PC-9 (cell line): ENCODE data around the gene DPPA5. TPM values are rescaled to one million over a fixed set of nuclear protein-coding genes. Genes with fewer than 3 reads are reported as not detected.
"Not testable (repeated sequence)": the region's sequence is repeated elsewhere in the genome, so short reads cannot be mapped to it uniquely, and the experiment has no call there.

Experiments used
- BruUV-seq: library from RNA; stranded (reverse); fragments of 400-500 nt; replicated peaks from 2 replicates; lab custom pipeline; 2021; lab: Mats Ljungman, UMichigan
- CTCF ChIA-PET: fragments of 300-600 bp; sonication (Branson Sonifier 250); formaldehyde crosslinking; loops from one replicate; lab custom pipeline; 2022; ENCODE audit warnings: antibody characterized with exemption; lab: Charles Lee
- POLR2A ChIA-PET: fragments of 300-600 bp; sonication (Branson Sonifier 250); formaldehyde crosslinking; loops from one replicate; lab custom pipeline; 2022; ENCODE audit warnings: antibody characterized with exemption; ENCODE audit not compliant: unreplicated experiment; lab: Charles Lee
- DNase-seq, 2 experiments: peaks; one replicate each; pipeline versions ENCODE4 v3.0.0 to v3.0.0-alpha.2; 2015 to 2022; ENCODE audit warnings: mixed read lengths in 1 of 2
- H2AFZ ChIP-seq: fragments of 200-600 bp; sonication (generic); 2 replicates; pipeline ENCODE4 v1.8.1; 2017; ENCODE audit warnings: antibody characterized with exemption
- H3F3A ChIP-seq: fragments of 200-600 bp; sonication (generic); 2 replicates; pipeline ENCODE4 v1.8.1; 2017; ENCODE audit warnings: antibody characterized with exemption, mild to moderate bottlenecking, low read depth; ENCODE audit not compliant: insufficient read depth
- H3K27ac ChIP-seq: fragments of 200-600 bp; sonication (generic); 2 replicates; pipeline ENCODE4 v1.6.1; 2016; ENCODE audit warnings: mixed run types
- H3K27me3 ChIP-seq: fragments of 200-600 bp; sonication (generic); 2 replicates; pipeline ENCODE4 v1.6.1; 2016; ENCODE audit warnings: low read depth, mixed run types; ENCODE audit not compliant: insufficient read depth
- H3K36me3 ChIP-seq: fragments of 200-600 bp; sonication (generic); 2 replicates; pipeline ENCODE4 v1.6.1; 2016; ENCODE audit warnings: low read depth, mixed run types
- H3K4me1 ChIP-seq: fragments of 200-600 bp; sonication (generic); replicated peaks from 2 replicates; pipeline ENCODE4 v1.6.1; 2016; ENCODE audit warnings: mixed run types; ENCODE audit not compliant: insufficient read depth
- H3K4me2 ChIP-seq: fragments of 200-600 bp; sonication (generic); 2 replicates; pipeline ENCODE4 v1.6.1; 2017; ENCODE audit warnings: mixed run types
- H3K4me3 ChIP-seq: fragments of 200-600 bp; sonication (generic); 2 replicates; pipeline ENCODE4 v1.6.1; 2016; ENCODE audit warnings: mixed run types
- H3K79me2 ChIP-seq: fragments of 200-600 bp; sonication (generic); 2 replicates; pipeline ENCODE4 v1.6.1; 2017; ENCODE audit warnings: low read depth, mixed run types
- H3K9me2 ChIP-seq: fragments of 200-600 bp; sonication (generic); 2 replicates; pipeline ENCODE4 v1.8.1; 2017; ENCODE audit warnings: mild to moderate bottlenecking; ENCODE audit not compliant: insufficient read depth
- H3K9me3 ChIP-seq: fragments of 200-600 bp; sonication (generic); 2 replicates; pipeline ENCODE4 v1.8.1; 2016; ENCODE audit warnings: low read depth; ENCODE audit not compliant: insufficient read depth
- H4K20me1 ChIP-seq: fragments of 200-600 bp; sonication (generic); 2 replicates; pipeline ENCODE4 v1.8.1; 2017; ENCODE audit not compliant: insufficient read depth
- EZH2 ChIP-seq: fragments of 200-600 bp; sonication (generic); IDR thresholded peaks from 2 replicates; pipeline ENCODE4 v1.8.0; 2017; ENCODE audit warnings: antibody characterized with exemption, low read depth
- intact Hi-C: fragments of 100-400 bp; cut with micrococcal nuclease; formaldehyde crosslinking; loops from one replicate; pipeline ENCODE4 v1.10.0; 2022; ENCODE audit not compliant: unreplicated experiment
- total RNA-seq: library from RNA; stranded (reverse); gene quantifications from 2 replicates; pipeline ENCODE4 v1.2.3, GENCODE V29; 2021
- TF ChIP-seq, protein P1 (sequence below): fragments of 200-600 bp; sonication (generic); conservative IDR thresholded peaks from 2 replicates; pipeline ENCODE4 v1.6.1; 2017; ENCODE audit warnings: mixed run types, antibody characterized with exemption, mild to moderate bottlenecking, moderate library complexity

DPPA5 gene
- total RNA-seq, 1 experiment from 2014 or later = not detected

DNA sequence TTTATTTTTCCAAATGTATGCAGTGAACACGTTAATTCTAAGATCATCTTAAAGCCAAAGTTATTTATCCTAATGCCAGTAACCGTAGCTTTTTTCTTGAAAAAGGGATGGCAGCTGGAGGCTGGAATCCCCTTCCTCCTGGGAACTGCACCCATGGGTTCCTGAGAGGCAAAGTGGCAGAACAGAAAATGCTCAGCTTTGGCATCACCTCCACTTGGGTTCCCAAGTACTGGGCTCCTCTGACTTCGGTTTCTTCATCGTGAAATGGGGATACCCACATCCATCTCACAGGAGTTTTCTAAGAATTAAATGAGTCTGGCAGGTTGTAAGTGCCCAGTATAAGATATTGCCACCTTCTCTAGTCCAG is 34.3 kb upstream of the DPPA5 start:
- ChIA-PET POLR2A (interaction anchor here (0.6 to 0.7 kb wide), 2 partner anchors 60 to 264 kb away, joined by 3 to 5 read pairs; no protein-coding TSS in a partner anchor), CTCF (interaction anchor here (0.7 to 1.5 kb wide), 5 partner anchors 11 to 264 kb away, joined by 3 to 7 read pairs (median 3); no protein-coding TSS in a partner anchor)
- TF ChIP-seq, protein P1, sequence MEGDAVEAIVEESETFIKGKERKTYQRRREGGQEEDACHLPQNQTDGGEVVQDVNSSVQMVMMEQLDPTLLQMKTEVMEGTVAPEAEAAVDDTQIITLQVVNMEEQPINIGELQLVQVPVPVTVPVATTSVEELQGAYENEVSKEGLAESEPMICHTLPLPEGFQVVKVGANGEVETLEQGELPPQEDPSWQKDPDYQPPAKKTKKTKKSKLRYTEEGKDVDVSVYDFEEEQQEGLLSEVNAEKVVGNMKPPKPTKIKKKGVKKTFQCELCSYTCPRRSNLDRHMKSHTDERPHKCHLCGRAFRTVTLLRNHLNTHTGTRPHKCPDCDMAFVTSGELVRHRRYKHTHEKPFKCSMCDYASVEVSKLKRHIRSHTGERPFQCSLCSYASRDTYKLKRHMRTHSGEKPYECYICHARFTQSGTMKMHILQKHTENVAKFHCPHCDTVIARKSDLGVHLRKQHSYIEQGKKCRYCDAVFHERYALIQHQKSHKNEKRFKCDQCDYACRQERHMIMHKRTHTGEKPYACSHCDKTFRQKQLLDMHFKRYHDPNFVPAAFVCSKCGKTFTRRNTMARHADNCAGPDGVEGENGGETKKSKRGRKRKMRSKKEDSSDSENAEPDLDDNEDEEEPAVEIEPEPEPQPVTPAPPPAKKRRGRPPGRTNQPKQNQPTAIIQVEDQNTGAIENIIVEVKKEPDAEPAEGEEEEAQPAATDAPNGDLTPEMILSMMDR = no peak
- TF ChIP-seq EZH2 = no peak
- H3K27ac ChIP-seq = peak overlapping the region; percentile 78
- no peak for DNase-seq
- peak overlapping the region; percentile 85 for H2AFZ ChIP-seq
- no peaks in the 10 kb centered on the region for H3K36me3 ChIP-seq
- H3K27me3 ChIP-seq = no peaks in the 10 kb centered on the region
- peaks cover 30% of the 10 kb centered on the region; the same call in 1 of the 2 replicates for H3F3A ChIP-seq
- H4K20me1 ChIP-seq = no peaks in the 10 kb centered on the region
- peak overlapping the region; percentile 58 for H3K4me3 ChIP-seq
- peak overlapping the region; percentile 81 for H3K4me2 ChIP-seq
- intact Hi-C loops = loop anchor here (5.0 kb wide), 2 partner anchors 101 to 264 kb away; partner anchors contain the start of gene SLC17A5
- BruUV-seq = no TSS peak
- H3K79me2 ChIP-seq = no peaks in the 10 kb centered on the region
- H3K9me2 ChIP-seq = no peaks in the 10 kb centered on the region
- H3K9me3 ChIP-seq = no peaks in the 10 kb centered on the region
- H3K4me1 ChIP-seq = peaks cover 31% of the 10 kb centered on the region

GRCh38 chr6:73382462-73383113 is 28.5 kb upstream of the DPPA5 start:
- TF ChIP-seq, protein P1 = no peak
- no peak for TF ChIP-seq EZH2
- H3K27me3 ChIP-seq = no peaks in the 10 kb centered on the region
- no peaks in the 10 kb centered on the region for H4K20me1 ChIP-seq
- no peaks in the 10 kb centered on the region for H3K9me2 ChIP-seq
- intact Hi-C loops = no loop called here
- H3K36me3 ChIP-seq = no peaks in the 10 kb centered on the region
- H3K4me1 ChIP-seq = peaks cover under 1% of the 10 kb centered on the region; the same call in 1 of the 2 replicates
- no peak overlapping the region for H2AFZ ChIP-seq
- BruUV-seq = no TSS peak
- ChIA-PET POLR2A (no interaction called here), CTCF (no interaction called here)
- DNase-seq = peak in 1 of 2 experiments; percentile 24
- H3K27ac ChIP-seq = no peak overlapping the region
- no peaks in the 10 kb centered on the region for H3F3A ChIP-seq
- no peak overlapping the region for H3K4me3 ChIP-seq
- H3K9me3 ChIP-seq = no peaks in the 10 kb centered on the region
- H3K4me2 ChIP-seq = no peak overlapping the region
- H3K79me2 ChIP-seq = no peaks in the 10 kb centered on the region

DNA sequence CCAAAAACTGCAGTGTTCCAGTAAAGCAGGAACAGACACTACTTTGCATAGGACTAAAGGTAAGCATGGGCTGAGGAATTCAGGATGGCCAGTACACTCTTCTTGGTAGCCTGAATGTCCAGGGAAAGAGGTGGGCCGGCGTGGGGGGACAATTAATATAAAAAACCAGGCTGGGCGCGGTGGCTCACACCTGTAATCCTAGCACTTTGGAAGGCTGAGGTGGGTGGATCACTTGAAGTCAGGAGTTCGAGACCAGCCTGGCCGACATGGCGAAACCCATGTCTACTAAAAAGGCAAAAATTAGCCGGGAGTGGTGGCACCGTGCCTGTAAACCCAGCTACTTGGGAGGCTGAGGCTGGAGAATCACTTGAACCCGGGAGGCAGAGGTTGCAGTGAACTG is 27.5 kb upstream of the DPPA5 start:
- H3K9me3 ChIP-seq, H2AFZ ChIP-seq, H3K4me3 ChIP-seq, BruUV-seq, H3K4me2 ChIP-seq, H3K36me3 ChIP-seq, H3K9me2 ChIP-seq, DNase-seq, H3K79me2 ChIP-seq, H4K20me1 ChIP-seq, POLR2A ChIA-PET, H3K27me3 ChIP-seq, H3K4me1 ChIP-seq, H3K27ac ChIP-seq, H3F3A ChIP-seq, intact Hi-C loops: not testable (repeated sequence)
- CTCF ChIA-PET = interaction anchor here (0.6 kb wide), 1 partner anchor 297 kb away, joined by 3 read pairs; no protein-coding TSS in a partner anchor
